GM12875 (cell line): ENCODE measurements around the gene CARNS1.
A peak's percentile ranks its signal among the peaks of the same experiment; 100 is the strongest.

Experiments
- H3K4me3 ChIP-seq: one replicate; pipeline ENCODE4 v1.5.1; 2011; ENCODE audit warnings: low read depth, low read length, control low read depth
- TF ChIP-seq, protein P1 (sequence below): IDR thresholded peaks from 2 replicates; pipeline ENCODE4 v1.5.1; 2011; ENCODE audit warnings: low read depth, mild to moderate bottlenecking, control low read depth, inconsistent platforms, low read length, moderate library complexity, borderline replicate concordance; ENCODE audit not compliant: insufficient read depth

CARNS1 gene

DNA sequence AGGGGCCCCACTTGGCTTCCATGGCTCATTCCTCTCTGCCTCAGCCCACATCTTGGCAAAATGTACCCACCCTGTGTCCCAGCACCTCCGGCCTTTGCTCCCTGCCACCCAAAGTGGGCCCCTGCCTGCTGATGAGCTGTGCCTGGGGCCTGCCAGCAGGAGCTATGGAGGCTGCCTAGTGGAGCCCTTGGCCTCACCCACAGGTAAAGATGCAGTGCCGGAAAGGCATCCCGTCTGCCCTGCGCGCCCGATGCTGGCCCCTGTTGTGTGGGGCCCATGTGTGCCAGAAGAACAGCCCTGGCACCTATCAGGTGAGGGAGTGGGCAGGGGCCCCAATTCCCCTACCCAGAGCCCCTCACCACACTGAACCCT, 10.3 kb upstream of the CARNS1 start:
- TF ChIP-seq, protein P1, sequence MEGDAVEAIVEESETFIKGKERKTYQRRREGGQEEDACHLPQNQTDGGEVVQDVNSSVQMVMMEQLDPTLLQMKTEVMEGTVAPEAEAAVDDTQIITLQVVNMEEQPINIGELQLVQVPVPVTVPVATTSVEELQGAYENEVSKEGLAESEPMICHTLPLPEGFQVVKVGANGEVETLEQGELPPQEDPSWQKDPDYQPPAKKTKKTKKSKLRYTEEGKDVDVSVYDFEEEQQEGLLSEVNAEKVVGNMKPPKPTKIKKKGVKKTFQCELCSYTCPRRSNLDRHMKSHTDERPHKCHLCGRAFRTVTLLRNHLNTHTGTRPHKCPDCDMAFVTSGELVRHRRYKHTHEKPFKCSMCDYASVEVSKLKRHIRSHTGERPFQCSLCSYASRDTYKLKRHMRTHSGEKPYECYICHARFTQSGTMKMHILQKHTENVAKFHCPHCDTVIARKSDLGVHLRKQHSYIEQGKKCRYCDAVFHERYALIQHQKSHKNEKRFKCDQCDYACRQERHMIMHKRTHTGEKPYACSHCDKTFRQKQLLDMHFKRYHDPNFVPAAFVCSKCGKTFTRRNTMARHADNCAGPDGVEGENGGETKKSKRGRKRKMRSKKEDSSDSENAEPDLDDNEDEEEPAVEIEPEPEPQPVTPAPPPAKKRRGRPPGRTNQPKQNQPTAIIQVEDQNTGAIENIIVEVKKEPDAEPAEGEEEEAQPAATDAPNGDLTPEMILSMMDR: no peak
- H3K4me3 ChIP-seq: peak overlapping the region; percentile 58

DNA sequence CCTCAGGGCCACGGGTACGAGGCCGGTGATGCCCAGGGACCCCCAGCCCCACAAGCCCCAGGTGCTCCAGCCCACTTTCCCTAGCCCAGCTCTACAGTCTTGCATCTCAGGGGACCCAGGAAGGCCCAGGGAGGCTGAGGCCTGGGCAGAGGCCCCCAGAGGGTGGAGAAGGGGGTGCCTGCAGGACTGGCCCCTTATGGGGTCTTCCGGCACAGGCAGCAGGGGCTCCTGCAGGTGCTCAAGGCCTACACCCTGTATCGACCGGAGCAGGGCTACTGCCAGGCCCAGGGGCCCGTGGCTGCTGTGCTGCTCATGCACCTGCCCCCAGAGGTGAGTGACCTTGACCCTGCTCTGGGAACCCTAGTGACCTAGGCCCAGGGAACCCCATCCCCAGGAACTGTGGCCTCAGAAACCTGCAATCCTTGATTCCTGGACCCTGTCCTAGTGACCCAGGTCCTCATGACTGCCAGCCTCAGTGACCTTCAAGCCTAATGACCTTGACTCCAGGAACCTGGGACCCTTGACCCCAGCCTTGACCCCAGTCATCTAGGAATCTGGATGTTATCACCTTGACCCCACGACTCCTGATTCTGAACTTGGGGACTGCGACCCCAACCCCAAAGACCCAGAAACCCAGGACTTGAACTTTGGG, 9.7 kb upstream of the CARNS1 start:
- TF ChIP-seq, protein P1: no peak
- no peak overlapping the region for H3K4me3 ChIP-seq

DNA sequence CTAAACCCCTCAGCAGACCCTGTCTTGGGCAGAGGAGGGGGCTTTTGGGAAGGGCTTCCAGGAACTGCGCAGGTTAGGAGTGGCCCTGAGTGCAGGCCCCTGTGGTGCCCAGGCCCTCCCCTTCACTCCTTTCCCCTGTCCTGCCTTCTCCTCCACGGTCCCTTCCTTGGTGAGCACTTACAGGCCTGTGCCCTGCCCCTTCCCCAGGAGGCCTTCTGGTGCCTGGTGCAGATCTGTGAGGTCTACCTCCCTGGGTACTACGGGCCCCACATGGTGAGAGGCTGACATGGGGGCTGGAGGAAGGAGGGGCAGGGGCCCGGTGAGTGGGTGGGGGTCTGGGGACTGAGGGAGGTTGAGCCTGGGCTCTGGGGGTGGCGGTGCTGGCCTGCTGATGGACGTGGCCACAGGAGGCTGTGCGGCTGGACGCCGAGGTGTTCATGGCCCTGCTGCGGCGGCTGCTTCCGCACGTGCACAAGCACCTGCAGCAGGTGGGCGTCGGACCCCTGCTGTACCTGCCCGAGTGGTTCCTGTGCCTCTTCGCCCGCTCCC, 9.0 kb upstream of the CARNS1 start:
- no peak overlapping the region for H3K4me3 ChIP-seq
- TF ChIP-seq, protein P1: no peak

DNA sequence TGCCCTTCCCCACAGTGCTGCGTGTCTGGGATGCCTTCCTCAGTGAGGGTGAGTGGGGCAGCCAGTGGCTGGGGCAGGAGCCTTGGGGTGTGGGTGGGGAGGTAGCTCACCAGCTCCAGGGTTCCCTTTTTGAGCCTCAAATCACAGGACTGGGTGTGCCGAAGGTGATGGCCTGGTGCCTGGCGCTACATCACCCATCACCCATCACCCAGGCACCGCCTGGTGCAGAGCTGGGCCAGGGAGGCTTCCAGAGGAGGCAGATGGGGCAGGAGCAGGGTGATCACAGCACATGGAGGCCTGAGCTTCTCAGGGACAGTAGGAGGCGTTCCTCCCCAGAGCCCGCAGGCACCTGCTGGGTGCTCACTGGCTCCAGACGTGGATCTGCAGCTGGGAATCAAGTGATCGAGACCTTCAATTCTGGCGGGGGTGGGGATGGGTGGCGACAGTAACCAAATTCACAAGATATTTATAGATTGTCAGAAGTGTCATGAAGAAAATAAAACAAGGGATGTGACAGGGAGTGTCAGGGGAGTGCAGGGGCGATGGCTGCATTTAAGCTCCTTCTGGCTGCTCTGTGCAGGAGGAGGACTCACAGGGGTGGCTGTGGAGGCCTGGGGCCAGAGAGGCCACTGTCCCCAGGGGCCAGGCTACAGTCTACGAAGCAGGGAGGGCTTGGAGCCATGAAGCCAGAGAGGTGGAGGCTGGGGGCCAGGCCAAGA, 8.3 kb upstream of the CARNS1 start:
- no peak overlapping the region for H3K4me3 ChIP-seq
- TF ChIP-seq, protein P1: no peak

DNA sequence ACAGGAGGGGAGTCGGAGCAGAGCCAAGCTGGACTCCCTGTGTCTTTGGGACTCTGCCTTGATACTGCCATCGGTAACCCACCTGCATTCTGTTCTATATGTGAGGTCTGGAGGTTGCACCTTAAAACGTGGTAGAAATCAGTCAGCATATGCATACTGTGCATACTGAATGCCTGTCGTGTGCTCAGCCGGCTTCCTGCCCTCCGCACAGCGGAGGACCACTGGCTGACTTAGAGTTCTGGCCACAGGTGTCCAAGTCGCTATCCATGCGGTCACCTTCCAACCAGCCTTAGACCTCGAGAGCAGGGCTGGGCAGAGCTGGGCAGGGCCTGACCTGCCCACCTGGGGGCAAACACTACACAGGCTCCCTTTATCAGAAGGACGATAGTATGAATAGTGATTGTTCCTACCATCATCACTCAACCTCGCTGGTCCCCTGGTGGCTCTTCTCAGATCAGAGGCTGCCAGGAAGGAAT, 7.8 kb upstream of the CARNS1 start:
- TF ChIP-seq, protein P1: no peak
- no peak overlapping the region for H3K4me3 ChIP-seq

DNA sequence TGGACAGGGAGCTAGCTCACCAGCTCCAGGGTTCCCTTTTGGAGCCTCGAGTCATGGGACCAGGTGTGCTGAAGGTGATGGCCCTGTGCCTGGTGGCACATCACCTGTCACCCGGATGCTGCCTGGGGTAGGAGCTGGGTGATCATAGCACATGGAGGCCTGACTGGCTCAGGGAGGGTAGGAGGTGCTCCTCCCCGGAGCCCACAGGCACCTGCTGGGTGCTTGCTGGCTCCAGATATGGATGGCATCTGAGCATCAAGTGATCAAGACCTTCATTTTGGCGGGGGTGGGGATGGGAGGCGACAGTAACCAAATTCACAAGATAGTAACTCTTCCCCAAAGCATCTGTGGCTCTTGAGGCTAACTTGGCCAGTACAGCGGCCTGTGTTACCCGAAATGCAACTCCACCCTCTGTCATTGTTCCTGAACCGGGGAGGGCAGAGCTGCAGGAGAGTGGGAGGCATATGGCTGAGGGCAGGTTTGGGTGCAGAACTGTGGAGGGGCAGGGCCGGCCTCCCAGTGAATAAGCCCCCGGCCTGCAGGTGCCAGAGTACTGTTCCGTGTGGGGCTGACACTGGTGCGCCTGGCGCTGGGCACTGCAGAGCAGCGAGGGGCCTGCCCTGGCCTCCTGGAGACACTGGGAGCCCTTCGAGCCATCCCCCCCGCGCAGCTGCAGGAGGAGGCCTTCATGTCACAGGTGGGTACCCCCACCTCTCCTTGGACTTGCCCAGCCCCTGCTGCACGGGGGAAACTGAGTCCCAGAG, 6.9 kb upstream of the CARNS1 start:
- TF ChIP-seq, protein P1: no peak
- peak overlapping the region; percentile 34 for H3K4me3 ChIP-seq
